ENCODE data around the gene CDH23. TPM values are rescaled to one million over a fixed set of nuclear protein-coding genes. Genes with fewer than 3 reads are reported as not detected.

Gene CDH23
- total RNA-seq, 6 donors from 2014 or later, result 4.7 to 29.3 (median 10.4) TPM

DNA sequence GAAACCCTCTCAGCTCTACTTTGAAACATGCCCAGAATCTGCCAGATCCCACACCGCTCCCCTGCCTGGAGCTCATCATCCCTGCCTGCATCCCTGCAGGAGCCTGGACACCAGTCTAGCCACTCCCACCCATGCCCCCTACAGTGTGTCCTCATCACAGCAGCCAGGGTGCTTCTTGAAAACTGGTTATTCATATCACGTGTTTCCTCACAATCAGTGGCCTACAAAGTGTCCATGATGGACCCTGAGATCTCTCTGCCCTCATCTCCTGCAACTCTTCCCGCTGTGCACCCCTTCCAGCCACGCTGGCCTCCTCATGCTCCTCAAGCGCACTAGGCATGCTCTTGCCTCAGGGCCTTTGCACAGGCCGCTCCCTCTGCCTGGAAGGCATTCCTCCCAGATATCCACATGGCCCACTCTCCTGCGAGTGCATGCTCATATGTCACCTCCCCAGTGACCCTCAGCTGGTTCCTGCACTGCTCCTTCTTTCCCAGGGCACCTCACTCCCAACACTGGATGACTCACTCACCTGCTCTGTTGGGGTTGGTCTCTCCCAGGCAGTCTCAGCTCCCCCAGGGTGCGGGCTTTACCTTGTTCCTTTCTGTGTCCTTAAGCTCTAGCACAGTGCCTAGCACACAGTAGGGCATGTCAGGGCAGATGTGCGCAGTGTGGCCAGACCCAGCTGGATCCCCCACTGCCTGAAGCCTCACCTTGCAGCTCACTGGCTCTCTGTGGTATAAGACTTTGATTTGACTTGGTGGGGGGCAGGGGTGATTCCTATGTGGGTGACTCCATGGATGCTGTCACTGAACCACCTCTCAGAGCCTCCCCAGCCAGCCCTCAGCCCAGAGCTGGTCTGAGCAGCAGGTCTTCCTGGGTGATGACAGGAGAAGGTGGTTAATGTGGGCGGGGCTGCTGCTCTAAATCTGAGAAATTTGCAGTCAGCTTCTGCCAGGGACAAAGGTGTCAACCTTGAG lies 37.3 kb downstream of the CDH23 start:
- H3K4me1 ChIP-seq, result peaks cover 0 to 3% (median 0%) of the 10 kb centered on the region in 4 donors
- H3K9me3 ChIP-seq, result no peaks in the 10 kb centered on the region
- no peaks in the 10 kb centered on the region for H3K36me3 ChIP-seq
- no peaks in the 10 kb centered on the region for H3K27me3 ChIP-seq
- peak in 1 of 2 donors; percentile 15 for DNase-seq
- no peak for TF ChIP-seq EP300 (IDR thresholded peaks at IDR 0.05)
- TF ChIP-seq, protein P1, sequence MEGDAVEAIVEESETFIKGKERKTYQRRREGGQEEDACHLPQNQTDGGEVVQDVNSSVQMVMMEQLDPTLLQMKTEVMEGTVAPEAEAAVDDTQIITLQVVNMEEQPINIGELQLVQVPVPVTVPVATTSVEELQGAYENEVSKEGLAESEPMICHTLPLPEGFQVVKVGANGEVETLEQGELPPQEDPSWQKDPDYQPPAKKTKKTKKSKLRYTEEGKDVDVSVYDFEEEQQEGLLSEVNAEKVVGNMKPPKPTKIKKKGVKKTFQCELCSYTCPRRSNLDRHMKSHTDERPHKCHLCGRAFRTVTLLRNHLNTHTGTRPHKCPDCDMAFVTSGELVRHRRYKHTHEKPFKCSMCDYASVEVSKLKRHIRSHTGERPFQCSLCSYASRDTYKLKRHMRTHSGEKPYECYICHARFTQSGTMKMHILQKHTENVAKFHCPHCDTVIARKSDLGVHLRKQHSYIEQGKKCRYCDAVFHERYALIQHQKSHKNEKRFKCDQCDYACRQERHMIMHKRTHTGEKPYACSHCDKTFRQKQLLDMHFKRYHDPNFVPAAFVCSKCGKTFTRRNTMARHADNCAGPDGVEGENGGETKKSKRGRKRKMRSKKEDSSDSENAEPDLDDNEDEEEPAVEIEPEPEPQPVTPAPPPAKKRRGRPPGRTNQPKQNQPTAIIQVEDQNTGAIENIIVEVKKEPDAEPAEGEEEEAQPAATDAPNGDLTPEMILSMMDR (IDR thresholded peaks at IDR 0.05), result no peak
- TF ChIP-seq POLR2AphosphoS5 (IDR thresholded peaks at IDR 0.05), result no peak
- no peak for TF ChIP-seq POLR2A (IDR thresholded peaks at IDR 0.05)
- no peak overlapping the region for H3K27ac ChIP-seq
- 89 to 96% methylated on average over 9 to 10 of the region's 10 CpGs for WGBS, 2 donors
- no peak overlapping the region for H3K4me3 ChIP-seq
- no peak for ATAC-seq (ENCODE audit: low FRiP score in 2 of 2)

GRCh38 chr10:71434760-71435394 lies 38.2 kb downstream of the CDH23 start:
- Histone ChIP-seq H3K4me1 (peaks cover 0 to 3% (median 0%) of the 10 kb centered on the region in 4 donors), H3K4me3 (no peak overlapping the region), H3K27ac (no peak overlapping the region), H3K9me3 (no peaks in the 10 kb centered on the region), H3K27me3 (no peaks in the 10 kb centered on the region), H3K36me3 (no peaks in the 10 kb centered on the region)
- ATAC-seq (ENCODE audit: low FRiP score in 2 of 2), result no peak
- DNase-seq, result peak in 1 of 2 donors; percentile 8
- WGBS, 2 donors, result 67 to 83% methylated on average over 1 to 4 of the region's 4 CpGs
- TF ChIP-seq EP300 (IDR thresholded peaks at IDR 0.05), result no peak
- no peak for TF ChIP-seq POLR2AphosphoS5 (IDR thresholded peaks at IDR 0.05)
- TF ChIP-seq, protein P1 (IDR thresholded peaks at IDR 0.05), result no peak

GRCh38 chr10:71435571-71436267 lies 39.0 kb downstream of the CDH23 start:
- H3K27me3 ChIP-seq, result no peaks in the 10 kb centered on the region
- peaks cover 0 to 3% (median 0%) of the 10 kb centered on the region in 4 donors for H3K4me1 ChIP-seq
- H3K4me3 ChIP-seq, result no peak overlapping the region
- DNase-seq (peak in 1 of 2 donors; percentile 15), ATAC-seq (ENCODE audit: low FRiP score in 2 of 2) (no peak)
- H3K9me3 ChIP-seq, result no peaks in the 10 kb centered on the region
- no peak overlapping the region for H3K27ac ChIP-seq
- 91 to 92% methylated on average over 5 to 6 of the region's 6 CpGs for WGBS, 2 donors
- TF ChIP-seq, protein P1 (IDR thresholded peaks at IDR 0.05), result no peak
- no peak for TF ChIP-seq POLR2AphosphoS5 (IDR thresholded peaks at IDR 0.05)
- no peak for TF ChIP-seq EP300 (IDR thresholded peaks at IDR 0.05)
- TF ChIP-seq POLR2A (IDR thresholded peaks at IDR 0.05), result no peak
- no peaks in the 10 kb centered on the region for H3K36me3 ChIP-seq

- no peak for ATAC-seq (ENCODE audit: low FRiP score in 2 of 2)
Observed at GRCh38 chr10:71436268-71437125, 39.8 kb downstream of the CDH23 start.

More at GRCh38 chr10:71436268-71437125, 39.8 kb downstream of the CDH23 start:
- DNase-seq, result peak in 1 of 2 donors; percentile 14
- Histone ChIP-seq H3K36me3 (no peaks in the 10 kb centered on the region), H3K4me1 (peaks cover 0 to 3% (median 0%) of the 10 kb centered on the region in 4 donors), H3K27me3 (no peaks in the 10 kb centered on the region), H3K4me3 (no peak overlapping the region), H3K27ac (no peak overlapping the region), H3K9me3 (no peaks in the 10 kb centered on the region)
- WGBS, 2 donors, result 63 to 73% methylated on average over 11 of the region's 11 CpGs
- TF ChIP-seq EP300 (IDR thresholded peaks at IDR 0.05) (no peak), POLR2A (IDR thresholded peaks at IDR 0.05) (no peak), POLR2AphosphoS5 (IDR thresholded peaks at IDR 0.05) (no peak)
- TF ChIP-seq, protein P1 (IDR thresholded peaks at IDR 0.05), result no peak

Measured in upper lobe of left lung (tissue), 6 donors.